Islet precursor cell (in vitro differentiated cells): ENCODE measurements around the gene ELFN1.

ENCODE experiments used
- DNase-seq: peaks from one replicate; pipeline ENCODE4 v3.0.0-alpha.2; 2018

ELFN1 gene

DNA sequence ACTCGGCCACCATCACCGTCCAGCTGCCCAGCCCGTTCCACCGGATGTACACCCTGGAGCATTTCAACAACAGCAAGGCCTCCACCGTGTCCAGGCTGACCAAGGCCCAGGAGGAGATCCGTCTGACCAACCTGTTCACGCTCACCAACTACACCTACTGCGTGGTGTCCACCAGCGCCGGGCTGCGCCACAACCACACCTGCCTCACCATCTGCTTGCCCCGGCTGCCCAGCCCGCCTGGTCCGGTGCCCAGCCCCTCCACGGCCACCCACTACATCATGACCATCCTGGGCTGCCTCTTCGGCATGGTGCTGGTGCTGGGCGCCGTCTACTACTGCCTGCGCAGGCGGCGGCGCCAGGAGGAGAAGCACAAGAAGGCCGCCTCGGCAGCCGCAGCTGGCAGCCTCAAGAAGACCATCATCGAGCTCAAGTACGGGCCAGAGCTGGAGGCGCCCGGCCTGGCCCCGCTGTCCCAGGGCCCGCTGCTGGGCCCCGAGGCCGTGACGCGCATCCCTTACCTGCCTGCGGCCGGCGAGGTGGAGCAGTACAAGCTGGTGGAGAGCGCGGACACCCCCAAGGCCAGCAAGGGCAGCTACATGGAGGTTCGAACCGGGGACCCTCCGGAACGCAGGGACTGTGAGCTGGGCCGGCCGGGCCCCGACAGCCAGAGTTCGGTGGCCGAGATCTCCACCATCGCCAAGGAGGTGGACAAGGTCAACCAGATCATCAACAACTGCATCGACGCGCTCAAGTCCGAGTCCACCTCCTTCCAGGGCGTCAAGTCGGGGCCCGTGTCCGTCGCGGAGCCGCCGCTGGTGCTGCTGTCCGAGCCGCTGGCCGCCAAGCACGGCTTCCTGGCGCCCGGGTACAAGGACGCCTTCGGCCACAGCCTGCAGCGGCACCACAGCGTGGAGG, 75.8 kb downstream of the ELFN1 start:
- no peak for DNase-seq

DNA sequence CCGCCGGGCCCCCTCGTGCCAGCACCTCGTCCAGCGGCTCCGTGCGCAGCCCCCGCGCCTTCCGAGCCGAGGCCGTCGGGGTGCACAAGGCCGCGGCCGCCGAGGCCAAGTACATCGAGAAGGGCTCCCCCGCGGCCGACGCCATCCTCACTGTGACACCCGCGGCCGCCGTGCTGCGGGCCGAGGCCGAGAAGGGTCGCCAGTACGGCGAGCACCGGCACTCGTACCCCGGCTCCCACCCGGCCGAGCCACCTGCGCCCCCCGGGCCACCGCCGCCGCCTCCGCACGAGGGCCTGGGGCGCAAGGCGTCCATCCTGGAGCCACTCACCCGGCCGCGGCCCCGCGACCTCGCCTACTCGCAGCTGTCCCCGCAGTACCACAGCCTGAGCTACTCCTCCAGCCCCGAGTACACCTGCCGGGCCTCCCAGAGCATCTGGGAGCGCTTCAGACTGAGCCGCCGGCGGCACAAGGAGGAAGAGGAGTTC, 76.5 kb downstream of the ELFN1 start:
- no peak for DNase-seq

DNA sequence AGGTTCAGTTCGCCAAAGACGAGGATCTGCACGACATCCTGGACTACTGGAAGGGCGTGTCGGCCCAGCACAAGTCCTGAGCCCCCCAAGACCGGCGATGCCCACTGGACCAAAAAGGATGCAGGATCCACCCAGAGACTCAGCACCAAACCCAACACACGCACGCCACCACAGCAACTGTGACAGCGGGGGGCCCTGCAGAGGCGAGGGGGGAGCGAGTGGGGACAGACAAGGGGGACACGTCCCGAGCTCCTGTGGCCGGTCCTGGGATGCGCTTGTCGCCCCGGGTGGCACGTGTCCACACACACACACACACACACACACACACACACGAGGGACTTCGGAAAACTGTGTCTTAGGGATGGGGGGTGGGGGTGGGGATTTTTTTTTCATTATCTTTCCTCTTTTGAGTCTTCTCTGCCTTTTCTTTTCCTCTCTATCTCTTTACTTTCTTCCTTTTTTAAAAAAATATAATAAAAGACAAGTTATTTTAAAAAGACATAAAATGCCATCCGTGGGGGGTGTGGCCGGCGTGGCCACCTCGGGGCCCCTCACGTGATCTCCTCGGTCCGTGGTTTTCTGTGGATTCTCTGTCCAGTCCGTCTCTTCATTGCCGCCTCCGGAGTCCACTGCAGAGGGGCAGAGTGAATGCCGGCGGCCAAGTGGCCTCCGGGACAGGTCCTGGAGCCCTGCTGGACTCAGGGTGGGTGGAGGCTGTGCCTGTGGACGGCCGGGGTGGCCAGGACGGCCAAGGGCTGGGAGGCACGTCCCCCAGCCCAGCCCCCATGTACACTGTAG, 77.1 kb downstream of the ELFN1 start:
- DNase-seq: no peak

DNA sequence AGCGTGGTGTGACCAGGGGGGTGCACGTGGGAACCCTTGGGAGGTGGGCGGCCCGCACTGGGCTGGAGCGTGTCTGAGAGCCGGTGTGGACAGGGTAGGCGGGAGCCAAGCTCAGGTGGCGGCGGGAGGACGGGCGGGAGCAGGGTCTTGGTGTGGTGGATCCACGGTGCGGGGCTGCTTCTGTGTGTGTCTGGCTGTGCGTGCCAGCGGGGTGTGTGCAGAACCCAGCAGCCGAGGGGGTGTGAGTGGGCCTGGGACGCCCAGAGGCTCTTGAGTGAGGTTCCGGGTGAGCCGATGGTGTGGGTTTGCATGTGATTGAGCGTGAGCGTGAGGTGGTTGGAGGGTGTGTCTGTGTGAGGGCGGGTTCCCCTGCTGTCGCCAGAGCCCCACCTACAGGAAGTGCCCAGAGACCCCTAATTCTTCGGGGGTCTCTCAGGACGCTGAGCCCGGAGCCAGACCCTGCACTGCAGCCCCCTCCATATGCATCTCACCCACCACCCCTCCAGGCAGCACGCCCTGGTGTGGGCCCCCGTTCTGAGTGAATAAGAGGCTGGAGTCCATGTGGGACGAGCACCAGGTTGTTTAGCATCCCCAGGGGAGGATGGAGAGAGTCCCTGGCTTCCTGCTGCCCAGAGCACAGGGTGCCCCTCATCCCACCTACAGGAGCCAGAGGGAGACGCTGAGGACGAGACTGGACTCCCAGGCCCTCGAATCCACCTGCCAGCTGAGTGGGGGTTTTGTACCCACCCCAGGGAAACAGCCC, 78.2 kb downstream of the ELFN1 start:
- no peak for DNase-seq

DNA sequence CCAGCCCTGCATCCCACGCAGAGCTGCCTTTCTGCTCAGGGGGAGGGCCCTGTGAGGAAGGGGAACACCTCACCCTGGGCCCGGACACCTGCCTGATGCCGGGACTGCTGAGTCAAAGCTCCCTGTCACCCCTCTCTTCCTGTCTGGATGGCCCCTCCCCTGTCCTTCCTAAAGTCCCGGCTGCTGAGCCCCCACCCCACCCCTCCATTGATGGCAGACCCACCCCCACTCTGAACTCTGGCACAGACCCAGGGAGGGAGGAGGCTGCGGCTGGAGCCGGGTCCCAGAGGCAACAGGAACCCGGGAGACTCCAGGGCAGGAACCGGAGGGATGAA, 78.7 kb downstream of the ELFN1 start:
- no peak for DNase-seq

DNA sequence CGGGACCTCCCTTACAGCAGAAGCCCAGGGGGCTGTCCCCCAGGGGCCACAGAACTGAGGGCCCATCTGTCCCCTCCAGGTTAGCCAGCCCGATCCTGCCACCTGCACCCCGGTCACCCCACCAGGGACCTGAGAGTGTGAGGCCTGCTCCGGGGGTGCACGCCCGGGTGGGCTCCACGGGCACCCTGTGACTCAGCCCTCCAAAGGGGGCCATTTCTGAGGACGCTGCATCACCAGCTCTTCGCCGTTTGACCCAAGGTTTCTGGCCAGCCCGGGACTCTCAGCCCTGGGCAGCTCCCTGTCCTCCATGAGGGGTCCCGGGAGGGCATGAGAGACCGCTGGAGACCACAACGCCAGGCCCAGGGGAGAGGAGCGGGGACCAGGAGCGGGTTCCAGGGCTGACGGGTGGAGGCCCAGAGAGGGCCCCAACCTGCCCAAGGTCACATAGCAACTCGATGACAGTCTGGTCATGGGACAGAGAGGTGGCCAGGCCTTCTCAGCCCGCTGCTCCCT, 79.3 kb downstream of the ELFN1 start:
- DNase-seq: no peak

DNA sequence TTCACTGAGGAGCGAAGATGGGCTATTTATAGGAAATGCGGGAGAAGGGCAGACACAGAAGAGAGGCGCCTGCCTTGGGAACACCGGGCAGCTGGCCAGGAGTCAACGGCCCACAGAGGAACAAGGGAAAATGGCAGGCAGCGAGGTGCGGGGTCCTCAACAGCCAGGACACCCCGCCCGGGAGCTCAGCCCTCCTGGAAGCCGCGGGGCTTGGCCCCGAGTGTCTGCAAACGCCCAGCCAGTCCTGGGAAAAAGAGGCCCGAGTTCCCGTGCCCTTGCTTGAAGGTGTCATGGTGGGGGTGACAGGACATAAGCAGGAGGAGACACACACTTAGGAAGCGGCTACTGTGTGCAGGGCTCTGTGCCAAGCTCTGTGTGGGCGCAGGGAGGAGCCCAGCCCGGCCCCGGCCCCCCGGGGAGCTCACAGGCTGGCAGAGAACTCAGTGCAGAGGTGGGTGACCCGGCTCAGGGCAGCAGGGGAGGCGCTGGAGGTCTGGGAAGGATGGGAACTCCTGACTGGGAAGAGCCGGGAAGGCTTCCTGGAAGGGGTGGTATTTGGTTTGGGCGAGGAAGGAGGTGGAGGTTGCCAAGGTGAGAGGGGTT, 79.9 kb downstream of the ELFN1 start:
- no peak for DNase-seq

DNA sequence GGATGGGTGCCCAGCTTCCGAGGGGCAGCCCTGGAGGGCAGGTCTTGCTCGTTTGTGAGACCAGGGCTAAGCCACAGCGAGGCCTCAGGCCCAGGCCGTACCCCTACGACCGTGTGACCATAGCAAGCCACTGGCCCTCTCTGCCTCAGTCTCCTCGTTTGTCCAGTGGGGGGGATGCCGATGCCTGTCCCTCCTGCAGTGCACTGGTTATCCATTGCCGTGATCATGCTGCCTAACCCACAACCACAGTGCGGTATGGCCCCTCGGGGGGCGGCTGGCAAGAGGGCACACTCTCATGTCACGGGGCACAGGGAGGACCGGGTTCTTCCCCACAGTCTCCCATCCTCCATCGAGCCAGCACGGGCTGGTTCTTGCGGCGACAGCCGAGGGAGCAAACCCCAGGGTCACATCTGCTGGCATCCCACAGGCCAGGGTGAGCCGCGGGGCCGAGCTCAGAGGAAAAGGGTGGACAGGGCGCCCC, 80.5 kb downstream of the ELFN1 start:
- no peak for DNase-seq

DNA sequence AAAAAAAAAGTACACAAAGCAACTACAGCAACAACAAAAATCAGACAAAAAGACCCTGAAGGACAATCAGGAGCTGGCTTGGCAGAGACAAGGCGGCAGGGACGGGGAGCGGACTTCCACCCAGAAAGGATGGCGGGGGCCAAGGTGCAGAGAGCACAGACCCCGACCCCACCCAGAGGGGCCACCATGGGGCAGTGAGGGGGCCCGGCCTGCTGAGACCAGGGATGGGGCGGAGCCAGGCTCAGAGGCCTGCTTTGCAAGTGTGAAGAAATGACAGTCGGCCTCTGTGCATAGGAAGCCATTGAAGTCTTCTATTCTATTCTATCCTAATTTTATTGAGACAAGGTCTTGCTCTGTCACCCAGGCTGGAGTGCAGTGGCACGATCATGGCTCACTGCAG, 82.0 kb downstream of the ELFN1 start:
- no peak for DNase-seq

DNA sequence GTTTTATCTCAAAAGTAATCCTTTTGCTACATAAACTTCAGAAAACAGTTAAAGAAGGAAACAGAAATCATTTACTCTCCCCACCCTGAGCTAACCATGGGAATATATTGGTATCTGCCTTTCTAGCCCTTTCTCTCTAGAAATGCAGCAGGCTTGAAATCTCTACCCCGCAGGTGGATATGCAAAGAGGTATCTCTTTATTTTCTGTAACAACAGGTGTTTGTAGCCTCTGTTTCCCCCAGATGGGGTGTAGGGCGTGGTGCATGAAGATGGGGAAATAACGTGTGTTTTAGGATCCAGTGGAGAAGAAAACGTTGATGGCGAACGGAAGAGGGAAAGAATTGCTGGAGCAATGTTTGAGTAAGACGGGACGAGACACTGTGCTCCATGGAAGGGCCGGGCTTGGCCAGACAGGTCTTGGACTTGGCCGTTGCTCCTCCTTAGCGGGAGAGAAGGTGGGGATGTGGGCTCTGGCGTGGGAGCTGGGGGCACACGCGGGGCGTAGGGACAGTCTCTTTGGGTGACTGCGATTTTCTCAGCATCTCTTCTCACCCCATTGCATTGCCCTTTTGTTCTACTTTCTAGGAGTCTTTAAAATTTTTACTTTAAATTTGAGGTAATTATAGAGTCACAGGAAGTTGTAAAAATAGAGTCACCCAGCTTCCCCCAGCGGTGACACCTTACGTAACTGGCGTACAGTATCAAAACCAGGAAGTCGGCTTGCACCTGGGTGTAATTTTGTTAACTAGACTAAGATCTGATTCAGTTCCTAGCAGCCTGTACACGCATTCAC, 82.9 kb downstream of the ELFN1 start:
- DNase-seq: peak; percentile 41

DNA sequence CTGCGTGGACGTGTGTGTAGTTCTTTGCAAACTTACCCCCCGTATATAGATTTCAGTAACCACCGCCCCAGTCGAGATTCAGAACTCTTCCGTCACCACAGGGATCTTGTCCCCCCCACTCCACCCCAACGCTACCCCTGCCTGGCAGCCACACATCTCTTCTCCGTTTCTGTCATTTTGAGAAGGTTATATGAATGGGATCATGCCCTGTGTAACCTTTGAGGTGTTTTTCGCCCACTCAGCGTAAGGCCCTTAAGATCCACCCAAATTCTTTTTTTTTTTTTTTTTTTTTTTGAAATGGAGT, 83.4 kb downstream of the ELFN1 start:
- DNase-seq: no peak

DNA sequence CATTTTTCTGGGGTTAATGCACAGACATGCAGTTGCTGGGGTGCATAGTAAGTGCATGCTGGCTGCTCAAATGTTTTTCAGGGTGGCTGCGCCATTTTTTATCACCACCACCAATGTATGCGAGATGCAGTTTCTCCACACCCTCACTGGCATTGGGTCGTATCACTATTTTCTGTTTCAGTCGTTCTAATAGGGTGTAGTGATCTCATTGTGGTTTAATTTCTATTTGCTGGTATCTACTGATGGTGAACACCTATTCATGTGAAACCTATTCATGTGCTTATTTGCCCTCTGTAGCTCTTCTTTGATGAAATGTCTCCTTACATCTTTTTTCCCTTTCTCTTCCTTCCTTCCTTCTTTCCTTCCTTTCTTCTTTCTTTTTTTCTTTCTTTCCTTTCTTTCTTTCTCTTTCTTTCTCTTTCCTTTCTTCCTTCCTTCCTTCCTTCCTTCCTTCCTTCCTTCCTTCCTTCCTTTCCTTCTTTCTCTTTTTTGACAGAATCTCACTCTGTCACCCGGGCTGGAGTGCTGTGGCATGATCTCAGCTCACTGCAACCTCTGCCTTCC, 84.3 kb downstream of the ELFN1 start:
- DNase-seq: no peak

DNA sequence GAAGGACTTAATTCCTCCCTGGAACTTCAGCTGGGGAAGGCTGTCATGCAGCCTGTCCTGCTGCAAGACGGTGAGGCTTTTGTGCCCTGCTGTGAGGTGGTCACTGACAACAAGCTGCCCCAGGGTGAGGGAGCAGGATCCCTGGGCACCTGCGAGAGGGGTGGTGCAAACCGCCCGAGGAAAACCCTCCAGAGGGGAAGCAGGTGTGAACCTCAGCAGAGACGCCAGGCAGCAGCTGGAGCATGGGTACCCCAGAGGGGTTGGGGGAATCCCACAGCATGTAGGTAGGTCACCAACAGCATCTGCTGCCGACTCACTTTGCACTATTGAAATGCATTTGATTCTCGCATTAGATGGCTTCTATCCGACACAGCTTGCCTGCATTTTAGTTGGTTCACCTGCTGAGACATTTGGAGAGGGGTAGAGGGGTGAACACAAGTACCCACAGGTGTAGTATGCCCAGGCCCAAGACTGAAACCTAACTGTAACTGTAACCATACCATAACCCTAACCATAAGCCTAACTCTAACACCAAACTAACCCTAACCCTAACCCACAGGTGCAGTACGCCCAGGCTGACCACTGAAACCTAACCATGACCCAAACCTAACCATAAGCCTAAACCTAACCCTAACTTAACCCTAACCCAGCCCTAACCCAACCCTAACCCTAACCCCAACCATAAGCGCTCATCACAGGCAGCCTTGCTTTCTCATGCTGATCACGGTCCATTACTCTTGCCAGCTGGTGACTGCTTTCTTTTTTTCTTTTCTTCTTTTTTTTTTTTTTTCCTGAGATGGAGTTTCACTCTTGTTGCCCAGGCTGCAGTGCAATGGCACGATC, 85.9 kb downstream of the ELFN1 start:
- DNase-seq: no peak

DNA sequence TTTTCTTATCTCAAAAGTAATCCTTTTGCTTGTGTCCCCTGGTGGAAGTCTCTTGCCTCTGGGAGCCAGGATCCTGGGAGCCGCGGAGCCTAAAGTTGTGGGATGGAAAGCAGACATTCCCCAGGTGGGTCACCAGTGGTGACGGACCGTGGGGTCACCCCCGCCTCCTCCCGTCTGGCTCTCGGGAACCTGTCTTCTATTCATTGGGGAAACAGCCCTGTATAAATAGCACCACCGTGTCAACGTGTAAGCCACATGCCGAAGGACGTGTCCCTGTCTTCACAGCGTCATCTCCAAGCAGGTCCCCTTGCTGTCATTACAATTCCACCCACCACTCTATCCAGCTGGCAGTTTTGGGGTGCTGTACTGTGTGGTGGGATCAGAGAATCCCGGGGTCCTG, 87.5 kb downstream of the ELFN1 start:
- DNase-seq: no peak

DNA sequence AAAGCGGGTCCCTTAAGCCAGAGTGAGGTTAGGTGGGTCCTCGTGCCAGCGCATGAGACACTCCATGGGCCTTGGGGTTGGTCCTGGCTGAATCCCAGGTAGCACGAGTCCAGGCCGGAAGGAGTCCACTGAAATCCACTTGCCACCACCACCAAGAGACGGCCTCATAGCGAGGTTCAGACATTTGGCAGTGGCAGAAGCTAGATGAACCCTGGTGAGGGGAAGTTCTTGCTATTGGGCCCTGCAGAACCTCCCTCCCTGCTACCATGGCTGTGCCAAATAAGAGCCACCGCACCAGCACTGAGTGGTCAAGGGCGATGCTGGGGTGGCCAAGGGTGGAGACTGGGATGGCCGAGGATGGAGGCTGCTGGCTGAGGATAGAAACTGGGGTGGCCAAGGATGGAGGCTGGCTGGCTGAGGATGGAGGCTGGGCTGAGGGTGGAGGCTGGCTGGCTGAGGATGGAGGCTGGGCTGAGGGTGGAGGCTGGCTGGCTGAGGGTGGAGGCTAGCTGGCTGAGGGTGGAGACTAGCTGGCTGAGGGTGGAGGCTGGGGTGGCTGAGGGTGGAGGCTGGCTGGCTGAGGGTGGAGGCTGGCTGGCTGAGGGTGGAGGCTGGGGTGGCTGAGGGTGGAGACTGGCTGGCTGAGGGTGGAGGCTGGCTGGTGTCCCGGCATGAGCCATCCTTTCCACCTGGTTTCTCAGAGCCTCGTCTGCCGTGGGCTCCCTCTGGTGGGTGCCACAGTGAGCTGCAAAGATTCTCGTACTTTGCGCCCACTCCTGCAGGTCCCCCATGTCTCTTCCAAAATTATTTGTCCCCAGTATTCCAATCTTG, 88.2 kb downstream of the ELFN1 start:
- no peak for DNase-seq

DNA sequence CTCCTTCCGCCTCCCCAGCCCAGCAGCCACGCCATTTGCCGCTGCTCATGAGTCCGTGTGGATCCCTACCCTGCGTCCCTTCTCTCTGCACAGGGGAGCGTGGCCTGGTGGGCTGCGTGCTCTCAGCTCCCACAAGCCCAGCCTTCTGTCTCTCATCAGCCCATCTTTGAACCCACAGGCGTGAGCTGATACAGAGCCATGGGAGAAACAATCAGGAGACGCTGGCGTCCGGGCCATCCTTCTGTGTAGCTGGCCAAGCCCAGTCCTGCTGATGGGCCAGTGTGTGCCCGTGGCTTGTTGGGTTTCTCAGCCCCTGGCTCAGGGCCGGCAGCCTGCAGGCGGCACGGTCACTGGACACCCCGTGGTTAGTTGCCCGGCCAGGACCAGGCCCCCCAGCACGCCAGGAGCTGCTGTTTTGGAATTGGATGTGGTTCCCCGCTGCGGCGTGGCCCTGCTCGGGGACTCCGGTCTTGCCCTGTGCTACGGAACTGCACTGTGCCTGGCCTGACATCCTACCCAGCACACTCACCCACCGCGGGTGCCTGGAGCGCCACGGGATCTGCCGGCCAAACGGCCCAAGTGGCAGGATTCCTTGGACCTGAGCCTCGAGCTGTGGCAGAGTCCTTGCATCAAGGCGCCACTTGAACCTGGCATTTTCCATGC, 88.9 kb downstream of the ELFN1 start:
- DNase-seq: no peak

DNA sequence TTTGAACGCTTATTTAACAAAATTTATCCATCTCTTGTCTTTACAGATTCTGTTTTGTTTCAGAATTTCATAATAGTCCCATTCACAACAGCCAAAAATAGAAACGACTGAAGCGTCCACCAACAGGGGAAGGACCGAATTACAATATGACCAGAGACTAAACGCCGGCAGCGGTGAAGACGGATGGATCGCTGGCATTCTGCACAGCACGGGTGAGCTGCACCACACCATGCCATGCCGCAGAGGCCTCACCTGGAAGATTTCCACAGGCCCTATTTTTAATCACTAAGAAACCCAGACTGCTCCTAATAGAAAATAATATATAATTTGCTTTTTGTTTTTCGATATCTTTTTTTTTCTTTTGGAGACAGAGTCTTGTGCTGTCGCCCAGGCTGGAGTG, 91.0 kb downstream of the ELFN1 start:
- no peak for DNase-seq

DNA sequence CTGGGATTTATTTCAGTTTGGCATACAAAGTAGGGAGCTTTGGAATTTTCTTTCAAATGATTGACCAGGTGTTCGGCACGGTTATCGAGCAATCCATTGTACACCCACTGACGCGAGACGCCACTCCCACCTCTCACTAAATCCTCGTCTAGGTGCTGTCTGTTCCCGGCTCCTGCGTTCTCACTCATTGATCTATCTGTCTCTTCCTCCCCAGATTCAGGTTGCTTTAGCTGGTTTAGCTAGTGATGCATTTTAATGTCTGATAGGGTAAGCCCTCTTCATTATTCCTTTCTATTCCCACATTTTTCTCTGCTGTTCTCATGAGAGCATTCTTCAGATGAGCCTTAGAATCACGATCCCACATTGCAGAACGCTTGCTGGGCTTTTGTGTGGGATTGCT, 91.7 kb downstream of the ELFN1 start:
- no peak for DNase-seq
